NCI-H526 treated with DMSO at 0.1 percent for 48 hours (cell line): ENCODE data around the gene NTMT1.
A peak's percentile ranks its signal among the peaks of the same experiment; 100 is the strongest.

Source experiments
- DNase-seq: peaks from one replicate; lab custom pipeline; 2025; lab: John Stamatoyannopoulos, UW

NTMT1 gene

DNA sequence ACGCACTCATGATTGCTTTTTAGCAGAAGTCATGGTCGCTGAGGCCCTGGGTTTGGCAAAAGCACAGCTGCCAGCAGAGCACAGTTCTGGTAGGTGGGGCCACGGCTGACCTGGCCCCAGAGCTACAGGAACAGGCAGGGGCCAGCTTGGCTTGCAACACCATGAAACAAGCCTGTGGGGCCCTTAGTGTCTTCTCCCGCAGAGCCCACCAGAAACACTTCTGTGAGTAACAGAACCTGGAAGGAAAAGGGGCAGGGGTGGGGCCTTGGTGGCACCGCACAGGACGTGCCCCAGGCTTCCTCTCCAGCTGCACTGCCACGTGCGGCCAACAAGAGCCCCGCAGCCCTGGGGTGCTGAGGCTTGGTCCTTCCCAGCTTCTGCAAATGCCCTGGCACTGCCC, 11.1 kb downstream of the NTMT1 start:
- DNase-seq: no peak

- DNase-seq: no peak
These were observed 11.9 kb downstream of the NTMT1 start for GRCh38 chr9:129637673-129638439.

- DNase-seq: no peak
These were observed 13.2 kb downstream of the NTMT1 start for GRCh38 chr9:129639034-129639630.

GRCh38 chr9:129639756-129640085, 13.8 kb downstream of the NTMT1 start:
- DNase-seq: no peak

GRCh38 chr9:129640086-129640870, 14.3 kb downstream of the NTMT1 start:
- no peak for DNase-seq

- no peak for DNase-seq
These were observed 15.1 kb downstream of the NTMT1 start for GRCh38 chr9:129640871-129641749.

DNA sequence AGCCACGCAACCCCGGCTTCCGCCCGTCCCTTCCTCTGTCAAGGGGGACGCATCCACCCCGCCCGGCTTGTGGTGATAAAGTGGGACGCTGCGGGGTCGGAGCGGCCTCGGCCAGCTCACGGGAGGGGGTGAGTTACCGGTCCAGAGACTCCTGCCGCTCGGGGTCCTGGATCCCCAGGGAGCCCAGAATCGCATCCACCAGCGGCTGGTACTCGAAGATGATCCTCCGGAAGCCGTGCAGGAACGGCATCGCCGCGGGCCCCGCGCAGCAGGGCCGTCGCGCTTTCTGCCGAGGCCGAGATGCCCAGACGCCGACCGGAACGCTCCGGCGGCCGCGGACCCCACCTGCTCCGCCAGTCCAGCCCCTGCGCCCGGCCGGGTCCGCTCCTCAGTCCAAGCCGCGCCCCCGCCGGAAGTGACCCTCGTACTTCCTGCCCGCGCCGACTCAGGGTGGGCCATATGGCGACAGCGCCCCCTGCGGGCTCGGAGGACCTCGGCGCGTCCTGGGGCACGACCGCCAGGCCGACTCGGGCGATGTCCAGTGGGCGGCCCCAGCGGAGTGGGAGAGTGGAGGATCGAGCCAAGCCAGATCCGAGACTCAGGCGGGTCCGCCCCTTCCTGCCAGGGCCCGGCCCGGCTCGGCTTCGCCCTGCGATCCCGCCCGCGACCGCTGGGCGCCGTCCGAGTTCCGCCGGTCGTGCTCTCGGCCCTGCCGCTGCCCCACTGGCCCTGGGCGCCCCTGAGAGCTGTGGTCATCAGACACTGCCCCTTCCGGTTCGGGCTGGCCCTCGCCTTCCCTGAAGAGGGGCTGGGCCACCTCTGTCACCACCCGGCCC, 16.0 kb downstream of the NTMT1 start, which contains the start of gene ASB6:
TSS of gene ASB6 (minus strand) at position 402 of the 836 bp plus-strand sequence. CDS start at position 250, 152 bp downstream.
- peak; percentile 64 for DNase-seq

- DNase-seq: no peak
These were observed 17.7 kb downstream of the NTMT1 start for GRCh38 chr9:129643706-129644105.

- no peak for DNase-seq
These were observed 18.4 kb downstream of the NTMT1 start for GRCh38 chr9:129644365-129644764.

- DNase-seq: no peak
These were observed 18.9 kb downstream of the NTMT1 start for GRCh38 chr9:129644902-129645301.

DNA sequence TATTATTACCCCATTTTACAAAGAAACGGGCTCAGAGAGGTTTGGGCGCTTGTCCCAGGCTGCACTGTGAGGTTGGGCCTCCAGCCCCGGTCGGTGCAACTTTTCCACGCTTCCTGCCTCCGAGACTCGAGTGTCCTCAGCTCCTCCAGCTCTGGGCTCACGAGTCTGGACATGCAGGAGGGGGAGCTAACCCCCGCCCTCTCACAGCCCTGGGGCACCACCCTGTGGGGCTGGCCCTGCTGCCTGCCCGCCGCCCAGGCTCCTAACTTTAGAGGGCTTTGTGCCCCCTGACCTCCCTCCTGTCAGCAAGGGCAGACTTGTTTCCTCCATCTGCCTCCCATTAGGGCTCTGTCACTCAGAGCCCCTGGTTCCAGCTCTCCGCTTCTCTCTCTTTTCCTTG, 20.3 kb downstream of the NTMT1 start:
- DNase-seq: no peak

DNA sequence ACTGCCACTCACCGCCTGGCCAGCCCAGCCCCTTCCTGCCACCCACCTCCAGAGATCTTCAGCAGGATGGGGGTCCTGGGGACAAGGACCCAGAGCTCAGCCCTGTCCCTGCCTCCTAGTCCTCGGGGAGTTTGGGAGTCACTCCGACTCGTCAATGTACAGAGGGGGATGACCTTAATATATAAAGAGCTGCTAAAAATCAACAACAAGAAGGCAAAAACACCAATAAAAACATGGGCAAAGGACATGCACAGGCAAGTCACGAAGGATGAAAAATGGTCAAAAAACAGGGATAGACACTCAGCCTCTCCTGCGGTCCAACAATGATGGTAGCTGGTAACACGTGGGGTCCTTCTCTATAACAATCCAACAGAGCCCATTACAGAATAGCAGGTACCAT, 20.7 kb downstream of the NTMT1 start:
- no peak for DNase-seq

DNA sequence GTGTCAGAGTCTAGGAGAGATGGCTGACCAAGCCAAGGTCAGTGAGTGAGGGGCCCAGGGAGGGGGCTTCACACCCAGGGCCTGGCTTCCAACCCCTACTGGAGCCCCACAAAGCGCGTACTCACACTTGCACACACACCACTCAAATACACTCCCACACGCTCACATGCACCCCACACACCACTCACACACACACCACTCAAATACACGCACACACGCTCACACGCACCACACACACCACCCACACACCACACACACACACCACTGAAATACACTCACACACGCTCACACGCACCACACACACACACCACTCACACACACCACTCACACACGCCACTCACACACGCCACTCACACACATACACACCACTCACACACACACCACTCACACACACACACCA, 21.7 kb downstream of the NTMT1 start:
- no peak for DNase-seq

DNA sequence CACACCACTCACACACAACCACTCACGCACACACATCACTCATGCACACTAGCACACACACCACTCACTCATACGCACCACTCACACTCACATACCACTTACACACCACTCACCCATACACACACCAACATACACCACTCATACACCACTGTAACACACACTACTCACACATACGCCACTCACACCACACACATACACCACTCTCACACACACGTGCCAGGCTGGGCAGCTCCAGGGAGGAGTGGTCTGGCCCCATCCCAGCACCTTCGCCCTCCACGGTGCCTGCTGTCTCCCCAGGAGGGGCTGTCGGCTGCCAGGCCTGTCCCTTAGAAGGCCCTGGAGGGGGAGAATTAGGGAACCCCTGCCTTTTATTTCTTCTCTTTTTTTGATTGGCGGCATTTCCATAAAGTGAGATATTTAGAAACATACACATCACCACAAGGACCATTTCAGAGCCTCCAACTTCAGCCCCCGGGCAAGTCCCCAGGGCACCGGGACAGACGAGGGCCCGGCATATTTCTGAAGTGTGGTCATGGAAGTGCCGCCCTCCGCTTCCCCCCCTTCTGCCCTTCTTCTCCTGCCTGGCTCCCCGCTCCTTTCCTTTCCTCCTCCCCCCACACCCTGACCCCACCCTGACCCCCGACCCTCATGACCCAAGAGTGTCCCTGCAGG, 22.3 kb downstream of the NTMT1 start:
- no peak for DNase-seq

- no peak for DNase-seq
These were observed 22.8 kb downstream of the NTMT1 start for GRCh38 chr9:129648764-129649115.

DNA sequence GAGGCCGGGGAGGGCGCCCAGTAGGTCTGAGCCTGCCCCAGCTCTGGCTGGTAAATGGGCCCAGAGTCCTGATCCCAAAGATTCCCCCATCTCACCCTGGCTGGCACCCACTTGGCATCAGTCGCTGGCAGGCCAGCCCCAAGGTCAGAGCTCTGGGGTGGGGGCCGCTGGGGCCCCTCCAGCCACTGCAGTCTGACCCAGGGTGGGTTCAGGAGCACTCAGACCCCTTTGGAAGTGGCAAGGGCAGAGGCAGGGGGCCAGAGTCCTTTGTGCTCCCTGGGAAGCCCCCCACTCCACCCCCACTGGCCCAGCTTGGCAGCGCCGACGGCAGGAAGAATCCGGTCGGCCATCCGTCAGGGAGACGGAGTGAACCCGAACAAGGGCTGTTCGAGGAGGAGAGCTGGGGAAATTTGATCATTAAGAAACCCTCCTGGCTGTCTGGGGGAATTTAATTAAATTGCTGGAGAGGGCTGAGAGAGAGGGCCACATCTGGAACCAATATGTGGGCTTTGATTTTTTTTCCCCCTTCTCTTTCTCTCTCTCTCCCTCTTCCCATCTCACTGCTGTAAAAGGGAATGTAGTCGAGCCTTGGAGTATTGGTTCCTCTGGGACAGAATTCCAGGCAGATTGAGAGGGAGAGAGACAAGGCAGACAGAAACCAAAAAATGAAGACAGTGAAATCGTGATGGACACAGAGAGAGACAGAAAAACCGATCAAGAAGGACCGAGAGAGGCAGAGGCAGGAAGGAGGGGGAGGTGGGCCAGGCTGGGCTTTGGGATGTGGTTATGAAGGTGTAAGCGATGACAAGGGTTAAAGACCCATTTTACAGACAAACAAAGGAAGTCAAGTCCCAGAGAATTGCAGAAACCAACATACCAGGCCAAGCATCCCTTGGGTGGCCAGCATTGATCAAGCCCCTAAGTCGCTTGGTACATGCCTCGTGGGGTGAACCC, 24.0 kb downstream of the NTMT1 start:
- DNase-seq: no peak

GRCh38 chr9:129650680-129651235, 24.8 kb downstream of the NTMT1 start:
- DNase-seq: no peak

DNA sequence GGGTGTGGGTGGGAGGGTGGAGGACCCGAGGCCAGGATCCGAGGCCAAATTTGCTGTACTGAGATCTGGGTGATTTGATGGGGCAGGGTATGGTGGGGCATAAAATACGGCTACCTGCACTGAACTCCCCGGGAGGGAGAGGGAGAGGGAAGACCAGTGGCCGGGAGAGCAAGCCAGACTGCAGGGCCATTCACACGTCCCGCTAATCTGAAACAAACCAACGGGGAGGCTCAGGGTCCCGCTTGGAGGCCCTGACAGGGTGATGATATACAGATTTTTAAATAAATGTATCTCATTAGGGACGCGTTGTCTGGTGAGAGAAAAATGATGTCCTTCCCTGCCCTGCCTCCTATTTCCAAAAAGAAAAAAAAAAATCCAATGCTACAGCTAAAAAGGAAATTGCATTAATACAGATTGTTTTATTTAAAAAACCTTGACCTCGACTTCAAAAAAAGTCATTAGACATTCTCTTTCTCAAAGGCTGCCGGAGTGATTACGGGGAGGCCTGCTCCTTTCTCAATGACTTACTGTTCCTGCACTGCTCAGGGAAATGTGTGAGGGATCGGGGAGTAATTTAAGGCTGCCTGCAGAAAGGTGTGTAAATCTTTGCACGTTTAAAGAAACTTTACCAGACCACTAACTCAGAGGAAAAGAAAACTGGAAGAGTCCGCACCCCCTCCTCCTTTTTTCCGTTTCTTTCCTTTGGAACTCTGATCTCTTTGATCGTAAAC, 28.0 kb downstream of the NTMT1 start:
- DNase-seq: no peak
